LNCaP clone FGC (cell line): ENCODE data around the gene COL23A1.

Source experiments
- DNase-seq: peaks from one replicate; pipeline ENCODE4 v3.0.0-alpha.2; 2011; ENCODE audit warnings: low read depth
- H3K4me3 ChIP-seq: 2 replicates; pipeline ENCODE4 v1.5.1; 2011; ENCODE audit warnings: mild to moderate bottlenecking, low read depth, low read length, control low read depth
- CTCF ChIP-seq: IDR thresholded peaks from 2 replicates; pipeline ENCODE4 v1.5.1; 2012; ENCODE audit warnings: mild to moderate bottlenecking; ENCODE audit not compliant: control insufficient read depth, insufficient read depth; ENCODE audit errors: extremely low read depth

Gene COL23A1

GRCh38 chr5:178548746-178549145, 41.4 kb downstream of the COL23A1 start:
- DNase-seq: no peak
- H3K4me3 ChIP-seq: no peak overlapping the region
- no peak for TF ChIP-seq CTCF

- TF ChIP-seq CTCF: no peak
- no peak overlapping the region for H3K4me3 ChIP-seq
- DNase-seq: no peak
Observed at GRCh38 chr5:178547753-178548415, 42.3 kb downstream of the COL23A1 start.

GRCh38 chr5:178547052-178547666, 43.0 kb downstream of the COL23A1 start:
- H3K4me3 ChIP-seq: no peak overlapping the region
- TF ChIP-seq CTCF: no peak
- no peak for DNase-seq

- no peak for TF ChIP-seq CTCF
- no peak for DNase-seq
- no peak overlapping the region for H3K4me3 ChIP-seq
Observed at GRCh38 chr5:178546675-178547033, 43.5 kb downstream of the COL23A1 start.

GRCh38 chr5:178545941-178546674, 44.1 kb downstream of the COL23A1 start:
- DNase-seq: no peak
- H3K4me3 ChIP-seq: no peak overlapping the region
- no peak for TF ChIP-seq CTCF

- H3K4me3 ChIP-seq: no peak overlapping the region
- no peak for TF ChIP-seq CTCF
- DNase-seq: no peak
Observed at GRCh38 chr5:178545176-178545575, 45.0 kb downstream of the COL23A1 start.
